Pulmonary artery endothelial cell (primary cell): Measurements from ENCODE around the gene SETMAR. TPM values are rescaled to one million over a fixed set of nuclear protein-coding genes. Genes with fewer than 3 reads are reported as not detected.
"Not testable (repeated sequence)": the region's sequence is repeated elsewhere in the genome, so short reads cannot be mapped to it uniquely, and the experiment has no call there.

Experiments used
- DNase-seq: peaks from one replicate; pipeline ENCODE4 v3.0.0-alpha.2; 2011; ENCODE audit warnings: low read depth, low spot score
- total RNA-seq: library from RNA; depleted of rRNA; stranded (reverse); fragments of >200 nt; gene quantifications from 2 replicates; pipeline ENCODE4 v1.2.3, GENCODE V29; 2014

Gene SETMAR
- total RNA-seq, 1 donor from 2014 or later: 13.7 TPM

- no peak for DNase-seq
These were observed 10.6 kb downstream of the SETMAR start for GRCh38 chr3:4313606-4314293.

GRCh38 chr3:4314688-4315087 lies 11.5 kb downstream of the SETMAR start:
- DNase-seq: no peak

- DNase-seq: no peak
These were observed 17.1 kb downstream of the SETMAR start for GRCh38 chr3:4320096-4320911.

- no peak for DNase-seq
These were observed 18.6 kb downstream of the SETMAR start for GRCh38 chr3:4321732-4322131.

GRCh38 chr3:4322635-4323034 lies 19.5 kb downstream of the SETMAR start:
- DNase-seq: no peak

- DNase-seq: no peak
These were observed 20.3 kb downstream of the SETMAR start for GRCh38 chr3:4323246-4324027.

- no peak for DNase-seq
These were observed 23.7 kb downstream of the SETMAR start for GRCh38 chr3:4326868-4327267.

GRCh38 chr3:4329806-4330205 lies 26.6 kb downstream of the SETMAR start:
- DNase-seq: not testable (repeated sequence)

- DNase-seq: no peak
These were observed 28.9 kb downstream of the SETMAR start for GRCh38 chr3:4332111-4332510.

- no peak for DNase-seq
These were observed 29.4 kb downstream of the SETMAR start for GRCh38 chr3:4332574-4332973.

GRCh38 chr3:4332991-4333390 lies 29.8 kb downstream of the SETMAR start:
- DNase-seq: no peak

- DNase-seq: no peak
These were observed 31.4 kb downstream of the SETMAR start for GRCh38 chr3:4334548-4334947.

- no peak for DNase-seq
These were observed 32.8 kb downstream of the SETMAR start for GRCh38 chr3:4335840-4336562.

- DNase-seq: no peak
These were observed 33.8 kb downstream of the SETMAR start for GRCh38 chr3:4336850-4337546.

- DNase-seq: no peak
These were observed 35.6 kb downstream of the SETMAR start for GRCh38 chr3:4338751-4339150.

GRCh38 chr3:4340077-4340410 lies 36.9 kb downstream of the SETMAR start:
- DNase-seq: no peak

GRCh38 chr3:4340411-4341335 lies 37.5 kb downstream of the SETMAR start:
- no peak for DNase-seq

- no peak for DNase-seq
These were observed 38.1 kb downstream of the SETMAR start for GRCh38 chr3:4341336-4341675.

GRCh38 chr3:4343258-4343657 lies 40.1 kb downstream of the SETMAR start:
- DNase-seq: no peak

GRCh38 chr3:4350789-4351163 lies 47.6 kb downstream of the SETMAR start:
- peak; percentile 27 for DNase-seq
